Middle frontal gyrus (tissue), 1 donor: ENCODE measurements around the gene DUSP9.
"Not testable (repeated sequence)": the region's sequence is repeated elsewhere in the genome, so short reads cannot be mapped to it uniquely, and the experiment has no call there.

Experiments
- DNase-seq: peaks from one replicate; pipeline ENCODE4 v3.0.0-alpha.2; 2015; ENCODE audit warnings: low spot score; ENCODE audit errors: extremely low spot score

Gene DUSP9, protein sequence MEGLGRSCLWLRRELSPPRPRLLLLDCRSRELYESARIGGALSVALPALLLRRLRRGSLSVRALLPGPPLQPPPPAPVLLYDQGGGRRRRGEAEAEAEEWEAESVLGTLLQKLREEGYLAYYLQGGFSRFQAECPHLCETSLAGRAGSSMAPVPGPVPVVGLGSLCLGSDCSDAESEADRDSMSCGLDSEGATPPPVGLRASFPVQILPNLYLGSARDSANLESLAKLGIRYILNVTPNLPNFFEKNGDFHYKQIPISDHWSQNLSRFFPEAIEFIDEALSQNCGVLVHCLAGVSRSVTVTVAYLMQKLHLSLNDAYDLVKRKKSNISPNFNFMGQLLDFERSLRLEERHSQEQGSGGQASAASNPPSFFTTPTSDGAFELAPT

GRCh38 chrX:153646620-153647373 is at the start of gene DUSP9:
TSS of gene DUSP9 (plus strand) at chrX:153647203. CDS start at chrX:153647954, 751 bp downstream.
- no peak for DNase-seq

GRCh38 chrX:153598541-153599191 is 48.3 kb upstream of the DUSP9 start, which contains the start of gene CCNQ:
TSS of gene CCNQ (minus strand) at chrX:153599139. CDS start at chrX:153599073, 66 bp downstream.
- DNase-seq = no peak

- peak; percentile 63 for DNase-seq
Measured at GRCh38 chrX:153599192-153600031, 47.6 kb upstream of the DUSP9 start.

GRCh38 chrX:153600032-153600373 is 47.0 kb upstream of the DUSP9 start:
- DNase-seq = no peak

- DNase-seq = no peak
Measured at GRCh38 chrX:153600921-153601320, 46.1 kb upstream of the DUSP9 start.

- DNase-seq = no peak
Measured at GRCh38 chrX:153601511-153602110, 45.4 kb upstream of the DUSP9 start.

DNA sequence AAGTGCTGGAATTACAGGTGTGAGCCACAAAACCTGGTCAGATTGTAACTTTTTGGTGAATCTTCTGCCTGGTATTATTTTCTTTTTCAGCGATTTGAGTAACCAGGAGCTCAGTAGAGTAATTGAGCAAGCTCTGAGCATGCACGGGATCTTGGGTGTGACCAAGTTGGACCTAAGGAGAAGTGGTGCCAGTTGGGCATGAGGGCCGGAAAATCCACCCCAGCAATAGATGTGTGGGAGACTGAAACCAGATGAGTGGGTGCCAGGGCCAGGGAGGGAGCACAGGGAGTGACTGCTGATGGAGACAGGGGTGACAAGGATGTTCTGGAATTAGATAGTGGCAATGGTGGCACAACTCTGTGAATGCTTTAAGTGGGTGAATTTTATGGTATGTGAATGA is 44.4 kb upstream of the DUSP9 start:
- no peak for DNase-seq

DNA sequence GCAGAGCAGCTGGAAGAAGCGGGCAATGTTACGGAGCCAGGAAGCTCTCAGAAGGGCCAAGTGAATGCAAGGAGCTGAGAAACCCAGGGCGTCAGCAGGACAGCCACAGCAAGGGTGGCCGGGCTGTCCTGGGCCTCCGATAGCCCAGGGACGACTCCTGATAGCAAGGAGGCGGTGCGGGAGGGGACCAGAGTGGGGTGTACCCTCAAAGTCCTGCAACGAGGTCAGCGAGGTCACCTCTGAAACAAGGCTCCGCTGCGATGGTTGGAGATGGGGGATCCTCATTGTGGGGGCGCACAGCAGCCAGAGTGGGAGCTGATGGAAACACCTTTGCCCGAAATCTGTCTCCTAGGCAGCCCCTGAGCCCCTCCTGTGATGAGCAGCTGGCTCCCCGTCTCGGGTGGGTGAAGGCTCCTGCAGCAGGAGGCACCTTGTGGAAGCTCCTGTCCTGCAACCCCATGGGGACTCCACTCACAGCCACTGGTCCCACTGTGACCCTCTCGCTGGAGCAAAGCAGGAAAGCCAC is 43.8 kb upstream of the DUSP9 start:
- DNase-seq = no peak

DNA sequence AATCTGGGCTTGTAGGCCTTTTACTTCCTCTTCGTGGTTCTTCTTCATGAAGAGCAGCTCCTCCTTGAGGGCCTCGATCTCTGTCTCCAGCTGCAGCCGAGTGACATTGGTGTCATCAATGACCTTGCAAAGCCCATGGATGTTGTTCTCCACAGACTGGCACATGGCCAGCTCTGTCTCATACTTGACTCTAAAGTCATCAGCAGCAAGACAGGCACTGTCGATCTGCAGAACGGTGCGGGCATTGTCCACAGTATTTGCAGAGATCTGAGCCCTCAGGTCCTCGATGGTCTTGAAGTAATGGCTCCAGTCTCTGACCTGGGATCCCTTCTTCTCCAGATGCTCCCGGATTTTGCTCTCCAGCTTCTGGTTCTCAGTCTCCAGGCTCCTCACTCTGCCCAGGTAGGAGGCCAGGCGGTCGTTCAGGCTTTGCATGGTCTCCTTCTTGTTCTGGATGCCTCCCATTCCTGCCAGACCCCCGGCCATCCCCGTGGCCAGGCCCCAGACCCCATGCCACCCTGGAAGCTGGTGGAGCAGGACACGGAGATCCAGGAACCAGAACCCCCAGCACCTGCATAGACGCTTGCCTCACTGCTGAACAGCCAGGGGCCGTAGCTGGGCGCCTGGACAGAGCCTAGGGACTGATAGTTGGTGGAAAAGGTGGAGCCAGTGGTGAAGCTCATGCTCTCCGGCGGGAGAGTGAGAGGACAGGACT is 42.2 kb upstream of the DUSP9 start:
- not testable (repeated sequence) for DNase-seq

DNA sequence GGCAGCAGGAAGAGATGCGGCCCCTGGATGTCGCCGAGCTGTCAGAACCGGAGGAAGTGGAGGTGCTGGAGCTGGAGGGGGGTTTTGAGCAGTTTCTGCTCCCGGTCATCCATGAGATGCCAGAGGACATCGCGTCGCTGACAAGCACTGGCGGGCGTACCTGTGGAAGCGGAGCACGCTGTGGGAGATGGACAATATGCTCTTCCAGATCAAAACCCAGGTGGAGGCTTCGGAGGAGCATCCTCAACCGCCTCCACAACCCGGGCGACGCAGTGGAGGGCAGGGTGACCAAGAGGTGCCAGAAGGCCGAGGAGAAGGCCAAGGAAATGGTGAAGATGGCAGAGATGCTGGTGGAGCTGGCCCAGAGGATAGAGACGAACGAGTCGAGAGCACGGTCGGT is 40.5 kb upstream of the DUSP9 start:
- DNase-seq = no peak

DNA sequence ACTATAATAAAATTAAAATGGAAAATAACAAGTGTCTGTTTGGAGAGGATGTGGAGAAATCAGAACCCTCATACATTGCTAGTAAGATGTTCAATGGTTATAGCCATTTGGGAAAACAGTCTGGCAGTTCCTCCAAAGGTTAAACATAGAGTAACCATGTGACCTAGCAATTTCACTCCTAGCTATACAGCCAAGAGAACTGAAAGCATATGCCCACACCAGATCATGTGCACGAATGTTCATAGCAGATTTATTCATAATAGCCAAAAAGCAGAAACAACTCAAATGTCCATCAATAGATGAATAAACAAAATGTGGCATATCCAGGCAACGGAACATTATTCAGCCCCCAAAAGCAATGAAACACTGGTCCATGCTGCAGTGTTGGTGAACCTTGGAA is 38.6 kb upstream of the DUSP9 start:
- DNase-seq = no peak

GRCh38 chrX:153608806-153609205 is 38.2 kb upstream of the DUSP9 start:
- DNase-seq = no peak

DNA sequence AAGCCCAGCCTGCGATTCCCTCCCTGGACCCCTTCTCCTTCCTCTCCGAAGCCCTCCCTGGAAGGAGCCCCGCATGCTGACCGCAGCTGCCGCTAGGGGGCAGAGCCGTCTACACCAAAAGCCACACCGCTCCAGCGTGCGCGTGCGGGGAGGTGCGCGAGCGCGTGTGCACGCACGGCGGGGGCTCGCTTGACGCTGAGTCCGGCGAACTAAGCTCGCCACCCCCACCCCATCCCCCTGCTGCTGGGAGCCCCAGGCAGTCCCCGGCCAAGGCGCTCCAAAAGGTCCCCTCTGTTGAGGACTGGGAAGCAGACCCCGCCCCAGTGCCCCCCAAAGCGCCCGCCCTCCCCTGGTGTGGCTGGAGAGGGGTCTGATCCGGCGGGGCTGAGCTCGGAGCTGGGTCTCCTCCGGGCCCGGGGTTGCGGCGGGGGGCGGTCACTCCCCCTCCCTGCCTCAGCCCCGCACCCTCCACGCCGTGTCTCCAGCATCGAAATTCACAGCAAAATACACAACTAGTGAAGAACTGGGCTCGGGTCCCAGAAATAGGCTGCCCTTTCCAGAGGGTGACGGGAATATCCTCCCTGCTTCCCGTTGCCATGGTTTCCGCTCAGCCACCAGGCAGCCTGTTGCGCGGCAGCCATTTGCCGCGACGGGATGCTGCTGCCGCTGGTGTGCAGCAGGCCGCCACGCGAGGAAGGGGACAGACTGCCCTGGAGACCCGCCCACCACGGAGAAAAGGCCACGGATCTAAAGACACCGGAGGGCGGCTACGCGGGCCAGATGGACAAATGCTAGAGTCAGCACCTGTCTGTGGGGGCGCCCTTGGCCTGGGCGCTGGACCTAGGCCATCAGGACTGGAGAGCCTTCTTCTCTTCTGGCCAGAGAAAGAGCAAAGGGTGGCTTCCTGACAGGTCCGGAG is 36.8 kb upstream of the DUSP9 start:
- DNase-seq = peak; percentile 54

DNA sequence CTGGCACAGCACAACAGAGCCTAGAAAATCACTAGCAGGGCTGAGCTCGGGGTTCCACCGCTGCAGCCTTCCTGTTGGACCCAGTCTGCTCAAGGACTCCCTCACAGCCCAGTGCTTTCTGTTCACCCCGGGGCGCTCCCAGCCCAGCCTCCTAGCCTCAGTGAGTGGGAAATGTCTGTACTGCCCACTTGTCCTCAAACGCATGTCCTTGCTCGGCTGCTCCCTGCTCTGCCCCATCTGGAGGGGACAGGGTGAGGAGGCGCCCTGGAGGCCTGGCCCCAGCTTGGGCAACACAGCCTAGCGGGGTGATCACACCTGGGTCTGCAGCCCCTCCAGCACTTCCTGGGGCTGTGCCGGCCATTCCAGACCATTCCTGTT is 36.2 kb upstream of the DUSP9 start:
- DNase-seq = no peak

DNA sequence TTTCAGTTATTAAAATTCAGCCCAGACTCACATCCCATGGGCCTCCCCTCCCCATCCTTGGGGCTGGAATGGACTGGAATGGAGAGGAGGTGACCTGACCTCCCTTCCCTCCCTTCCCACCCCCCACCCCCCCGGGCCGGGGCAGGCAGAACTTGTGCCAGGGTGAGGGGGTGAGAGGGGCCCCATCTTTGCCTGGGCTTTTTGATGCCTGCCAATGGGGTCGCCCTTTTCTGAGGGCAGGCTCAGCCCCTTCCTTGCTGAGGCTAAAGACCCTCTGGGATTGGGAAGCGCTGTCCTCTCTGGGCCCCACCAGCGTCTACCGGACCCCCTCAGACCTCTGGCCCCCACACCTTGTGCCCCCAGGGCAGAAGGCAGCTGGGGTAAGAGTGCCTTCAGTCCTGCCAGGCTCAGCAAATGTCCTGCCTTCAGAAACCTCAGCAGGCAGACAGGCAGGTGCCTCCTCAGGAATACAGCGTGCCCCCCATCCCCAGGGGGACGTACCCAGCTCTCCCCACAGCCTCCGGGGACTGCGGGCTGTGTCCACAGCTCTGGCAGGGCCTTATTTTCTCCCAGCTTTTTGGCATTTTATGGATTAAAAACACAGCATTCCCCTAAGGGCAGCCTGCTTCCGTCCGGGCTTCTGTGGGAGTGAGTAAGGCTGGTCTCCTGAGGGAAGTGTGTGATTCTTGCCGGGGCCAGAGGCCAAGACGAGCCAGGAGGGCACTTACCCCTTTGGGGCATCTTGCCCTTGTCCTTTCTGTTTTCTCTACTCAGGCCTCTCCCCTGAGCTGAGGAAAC is 35.5 kb upstream of the DUSP9 start:
- DNase-seq = no peak

DNA sequence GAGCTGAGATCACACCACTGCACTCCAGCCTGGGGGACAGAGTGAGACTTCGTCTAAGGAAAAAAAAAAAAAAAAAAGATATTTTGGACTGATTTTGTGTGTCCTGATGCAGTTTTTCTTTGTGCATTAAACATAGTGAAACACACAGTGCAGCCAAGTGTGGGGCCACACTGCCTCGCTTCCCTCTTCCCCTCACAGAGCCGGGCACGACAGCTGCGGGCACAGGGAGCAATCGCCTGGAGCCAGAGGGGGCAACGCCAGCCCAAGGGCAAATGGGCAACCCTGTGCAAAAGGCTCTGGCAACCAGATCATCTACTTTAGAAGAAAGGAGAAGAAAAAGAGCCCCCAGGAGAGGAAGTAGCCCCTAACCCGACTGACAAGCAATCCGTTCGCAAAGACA is 34.6 kb upstream of the DUSP9 start:
- no peak for DNase-seq

- DNase-seq = no peak
Measured at GRCh38 chrX:153614818-153615217, 32.2 kb upstream of the DUSP9 start.

GRCh38 chrX:153620576-153620975 is 26.4 kb upstream of the DUSP9 start:
- no peak for DNase-seq
